B cell (primary cell): ENCODE results near the gene SNAPIN. TPM values are rescaled to one million over a fixed set of nuclear protein-coding genes. Genes with fewer than 3 reads are reported as not detected.

Source experiments
- ATAC-seq: fragments of 200-7000 bp; cut with Tn5 transposase; one replicate; pipeline ENCODE4 v1.10.0; 2021; ENCODE audit warnings: low read depth, mild to moderate bottlenecking, moderate number of reproducible peaks, moderate library complexity
- CTCF ChIA-PET: fragments of 350-600 bp; sonication (Branson Sonifier 250); formaldehyde crosslinking; loops from one replicate; lab custom pipeline; 2021; ENCODE audit warnings: antibody characterized with exemption, inconsistent platforms; lab: Charles Lee
- POLR2A ChIA-PET: fragments of 350-600 bp; sonication (Branson Sonifier 250); formaldehyde crosslinking; loops from one replicate; lab custom pipeline; 2021; ENCODE audit warnings: antibody characterized with exemption; lab: Charles Lee
- DNase-seq: peaks from one replicate; pipeline ENCODE4 v3.0.0; 2013
- H2AFZ ChIP-seq: 2 replicates; pipeline ENCODE4 v1.6.1; 2012; ENCODE audit warnings: mild to moderate bottlenecking, low read depth, low read length; ENCODE audit not compliant: insufficient read depth, poor library complexity, severe bottlenecking
- H3K27ac ChIP-seq, 2 donors: 1 replicate in 1 of 2; 2 replicates in 1 of 2; pipeline ENCODE4 v1.5.1; 2012 to 2013; ENCODE audit warnings: low read length in 2 of 2, mild to moderate bottlenecking in 2 of 2, moderate library complexity in 1 of 2
- H3K27me3 ChIP-seq, 4 experiments: fragments of 200-600 bp in 1 of 4; sonication (generic) in 1 of 4; replicated peaks in 1 of 4; 1 replicate in 2 of 4; 2 replicates in 2 of 4; pipeline versions ENCODE4 v1.6.1 to v1.7.0; 2013 to 2016; ENCODE audit warnings: low read length in 3 of 4, mild to moderate bottlenecking in 2 of 4, mixed read lengths in 1 of 4, moderate library complexity in 1 of 4; ENCODE audit not compliant: insufficient read depth in 4 of 4, control insufficient read depth in 3 of 4; ENCODE audit errors: control extremely low read depth in 1 of 4
- H3K36me3 ChIP-seq, 2 experiments: replicated peaks in 1 of 2; 1 replicate in 1 of 2; 2 replicates in 1 of 2; pipeline versions ENCODE4 v1.6.1 to v1.7.1; 2013; ENCODE audit warnings: low read length in 1 of 2; ENCODE audit not compliant: insufficient read depth in 2 of 2, control insufficient read depth in 1 of 2; ENCODE audit errors: control extremely low read depth in 1 of 2, extremely low read depth in 1 of 2
- H3K4me1 ChIP-seq, 2 donors: fragments of 200-600 bp in 1 of 2; sonication (generic) in 1 of 2; 1 replicate in 1 of 2; 2 replicates in 1 of 2; pipeline versions ENCODE4 v1.5.1 to v1.6.1; 2013 to 2017; ENCODE audit warnings: low read length in 2 of 2; ENCODE audit not compliant: control insufficient read depth in 2 of 2, insufficient read depth in 2 of 2
- H3K4me2 ChIP-seq: replicated peaks from 2 replicates; pipeline ENCODE3; 2012; ENCODE audit warnings: mild to moderate bottlenecking, low read depth, low read length; ENCODE audit not compliant: poor library complexity, severe bottlenecking
- H3K4me3 ChIP-seq, 5 experiments: fragments of 200-600 bp in 1 of 5; sonication (generic) in 1 of 5; 1 replicate in 3 of 5; 2 replicates in 2 of 5; pipeline versions ENCODE4 v1.5.1 to v1.7.0; 2011 to 2016; ENCODE audit warnings: low read length in 4 of 5, mild to moderate bottlenecking in 4 of 5, low read depth in 2 of 5, control low read depth in 1 of 5, moderate library complexity in 1 of 5; ENCODE audit not compliant: insufficient read depth in 1 of 5; ENCODE audit errors: control extremely low read depth in 1 of 5, extremely low read depth in 1 of 5
- H3K79me2 ChIP-seq: fragments of 200-600 bp; sonication (generic); one replicate; pipeline ENCODE4 v1.6.0; 2016; ENCODE audit warnings: low read length; ENCODE audit not compliant: control insufficient read depth, insufficient read depth
- H3K9ac ChIP-seq: fragments of 200-600 bp; sonication (generic); 2 replicates; pipeline ENCODE4 v1.6.1; 2017; ENCODE audit warnings: mild to moderate bottlenecking, low read length, moderate library complexity
- H3K9me3 ChIP-seq, 3 donors: one replicate each; pipeline versions ENCODE4 v1.6.1 to v1.7.1; 2013; ENCODE audit warnings: low read length in 2 of 3; ENCODE audit not compliant: control insufficient read depth in 2 of 3, insufficient read depth in 1 of 3; ENCODE audit errors: control extremely low read depth in 1 of 3
- H4K20me1 ChIP-seq: 2 replicates; pipeline ENCODE4 v1.6.0; 2012; ENCODE audit warnings: mild to moderate bottlenecking, low read length; ENCODE audit not compliant: insufficient read depth, control insufficient read depth, poor library complexity, severe bottlenecking
- H3K27ac Mint-ChIP-seq: one replicate; pipeline ENCODE4 v1.8.0; 2021; ENCODE audit warnings: mixed read lengths
- H3K27me3 Mint-ChIP-seq: one replicate; pipeline ENCODE4 v1.8.0; 2021; ENCODE audit warnings: mixed read lengths
- H3K4me1 Mint-ChIP-seq: one replicate; pipeline ENCODE4 v1.8.0; 2021; ENCODE audit warnings: mixed read lengths
- H3K4me3 Mint-ChIP-seq: one replicate; pipeline ENCODE4 v1.8.0; 2021; ENCODE audit warnings: mixed read lengths
- H3K9me3 Mint-ChIP-seq: one replicate; pipeline ENCODE4 v1.8.0; 2022; ENCODE audit warnings: mixed read lengths; ENCODE audit not compliant: insufficient read depth
- EZH2 ChIP-seq: IDR thresholded peaks from 2 replicates; pipeline ENCODE4 v1.6.1; 2012; ENCODE audit warnings: borderline replicate concordance, low read depth, mild to moderate bottlenecking, moderate library complexity, low read length; ENCODE audit not compliant: insufficient read depth, poor library complexity, severe bottlenecking
- WGBS: methylation state at CpG from one replicate; pipeline ENCODE4 v1.1.5; 2013; ENCODE audit warnings: missing lambda C conversion rate; ENCODE audit not compliant: insufficient coverage; 5-methylcytosine and 5-hydroxymethylcytosine counted together
- intact Hi-C: fragments of 100-400 bp; cut with micrococcal nuclease; formaldehyde crosslinking; loops from one replicate; pipeline ENCODE4 v1.10.0; 2022
- polyA plus RNA-seq: library from polyadenylated mRNA; depleted of rRNA; stranded (reverse); fragments of >200 nt; gene quantifications from 2 replicates; pipeline ENCODE4 v1.2.3, GENCODE V29; 2012
- total RNA-seq, 2 donors: library from RNA; stranded (reverse); fragments of 120-200 nt in 1 of 2; gene quantifications; 1 replicate in 1 of 2; 2 replicates in 1 of 2; pipeline versions ENCODE4 v1.2.3 to v1.2.4, GENCODE V29; 2013 to 2022
- TF ChIP-seq, protein P1 (sequence below): fragments of 200-600 bp; IDR thresholded peaks from one replicate; pipeline ENCODE4 v1.8.0; 2022; ENCODE audit warnings: antibody characterized with exemption, mild to moderate bottlenecking

The SNAPIN gene
- total and polyA plus RNA-seq, 2 donors (not counting 1 experiment from before 2014, with no cell fraction given), result 22.7 to 37.6 TPM

DNA sequence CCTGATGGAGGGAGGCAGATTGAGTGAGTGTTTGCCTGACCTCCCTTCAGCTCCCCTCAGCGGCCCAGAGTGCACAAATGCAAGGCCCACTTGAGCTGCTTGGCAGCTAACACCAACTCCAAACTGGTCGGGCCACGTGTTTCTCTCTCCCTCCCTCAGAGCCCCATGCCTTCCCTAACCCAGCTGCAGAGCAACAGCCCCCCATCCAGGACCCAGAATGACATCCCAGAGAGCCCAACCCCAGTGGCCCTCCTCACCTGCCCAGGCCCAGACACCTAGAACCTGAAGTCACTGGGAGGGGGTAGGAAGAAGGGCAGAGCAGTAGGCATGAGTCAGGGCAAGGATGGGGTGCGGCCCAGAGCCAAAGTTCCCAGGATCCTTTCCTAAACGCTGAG lies 41.6 kb upstream of the SNAPIN start:
- no peak overlapping the region for H3K27ac ChIP-seq
- Mint-ChIP-seq H3K9me3 (no peaks in the 10 kb centered on the region), H3K4me3 (no peak overlapping the region), H3K4me1 (no peaks in the 10 kb centered on the region), H3K27me3 (no peaks in the 10 kb centered on the region), H3K27ac (no peak overlapping the region)
- ChIA-PET POLR2A (no interaction called here), CTCF (interaction anchor here (0.5 to 0.7 kb wide), 2 partner anchors 43 to 107 kb away, joined by 3 read pairs; no protein-coding TSS in a partner anchor)
- H3K9ac ChIP-seq, result no peak overlapping the region
- no peaks in the 10 kb centered on the region for H4K20me1 ChIP-seq
- no peaks in the 10 kb centered on the region for H3K36me3 ChIP-seq
- no peaks in the 10 kb centered on the region for H3K27me3 ChIP-seq
- no peaks in the 10 kb centered on the region for H3K9me3 ChIP-seq
- H3K4me1 ChIP-seq, result peaks cover 10% of the 10 kb centered on the region in 2 donors
- TF ChIP-seq, protein P1, sequence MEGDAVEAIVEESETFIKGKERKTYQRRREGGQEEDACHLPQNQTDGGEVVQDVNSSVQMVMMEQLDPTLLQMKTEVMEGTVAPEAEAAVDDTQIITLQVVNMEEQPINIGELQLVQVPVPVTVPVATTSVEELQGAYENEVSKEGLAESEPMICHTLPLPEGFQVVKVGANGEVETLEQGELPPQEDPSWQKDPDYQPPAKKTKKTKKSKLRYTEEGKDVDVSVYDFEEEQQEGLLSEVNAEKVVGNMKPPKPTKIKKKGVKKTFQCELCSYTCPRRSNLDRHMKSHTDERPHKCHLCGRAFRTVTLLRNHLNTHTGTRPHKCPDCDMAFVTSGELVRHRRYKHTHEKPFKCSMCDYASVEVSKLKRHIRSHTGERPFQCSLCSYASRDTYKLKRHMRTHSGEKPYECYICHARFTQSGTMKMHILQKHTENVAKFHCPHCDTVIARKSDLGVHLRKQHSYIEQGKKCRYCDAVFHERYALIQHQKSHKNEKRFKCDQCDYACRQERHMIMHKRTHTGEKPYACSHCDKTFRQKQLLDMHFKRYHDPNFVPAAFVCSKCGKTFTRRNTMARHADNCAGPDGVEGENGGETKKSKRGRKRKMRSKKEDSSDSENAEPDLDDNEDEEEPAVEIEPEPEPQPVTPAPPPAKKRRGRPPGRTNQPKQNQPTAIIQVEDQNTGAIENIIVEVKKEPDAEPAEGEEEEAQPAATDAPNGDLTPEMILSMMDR, result no peak
- TF ChIP-seq EZH2, result no peak
- peak overlapping the region; percentile 53 for H2AFZ ChIP-seq
- intact Hi-C loops, result no loop called here
- WGBS, result 94% methylated on average over 4 of the region's 5 CpGs
- H3K79me2 ChIP-seq, result no peaks in the 10 kb centered on the region
- H3K4me2 ChIP-seq, result no peak overlapping the region
- no peak for ATAC-seq
- DNase-seq, result no peak
- no peak overlapping the region for H3K4me3 ChIP-seq

DNA sequence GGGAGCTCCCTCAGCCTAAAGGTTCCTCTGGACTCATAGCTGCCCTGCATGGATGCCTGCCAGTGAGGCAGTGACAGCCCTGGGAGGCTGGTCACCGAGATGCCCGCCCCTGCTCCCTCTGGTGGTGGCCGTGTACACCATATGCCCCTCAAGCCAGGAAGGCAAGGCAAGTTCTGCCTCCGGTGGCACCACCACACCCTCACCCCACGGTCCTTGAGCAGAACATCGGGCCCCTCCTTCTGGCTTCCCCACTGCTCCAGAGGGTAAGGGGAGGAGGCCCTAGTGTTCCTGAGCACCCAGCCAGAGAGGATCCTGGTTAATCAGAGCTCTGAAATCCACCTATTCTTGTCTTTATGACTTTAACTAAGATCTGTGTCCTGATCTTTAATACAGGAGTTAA lies 40.8 kb upstream of the SNAPIN start:
- ChIA-PET CTCF (no interaction called here), POLR2A (no interaction called here)
- TF ChIP-seq, protein P1, result no peak
- TF ChIP-seq EZH2, result no peak
- no peaks in the 10 kb centered on the region for H4K20me1 ChIP-seq
- H3K9me3 ChIP-seq, result no peaks in the 10 kb centered on the region
- Mint-ChIP-seq H3K4me1 (peaks cover 1% of the 10 kb centered on the region), H3K27me3 (no peaks in the 10 kb centered on the region), H3K27ac (no peak overlapping the region), H3K9me3 (no peaks in the 10 kb centered on the region), H3K4me3 (no peak overlapping the region)
- intact Hi-C loops, result no loop called here
- H3K27ac ChIP-seq, result no peak overlapping the region
- H3K4me2 ChIP-seq, result peak overlapping the region; percentile 43
- H3K36me3 ChIP-seq, result no peaks in the 10 kb centered on the region
- H3K9ac ChIP-seq, result no peak overlapping the region
- peak overlapping the region; percentile 53 for H2AFZ ChIP-seq
- H3K4me1 ChIP-seq, result peaks cover 10% of the 10 kb centered on the region in 2 donors
- no peaks in the 10 kb centered on the region for H3K79me2 ChIP-seq
- no peak overlapping the region for H3K4me3 ChIP-seq
- DNase-seq (peak; percentile 72), ATAC-seq (no peak)
- WGBS, result 5% methylated on average over 3 of the region's 6 CpGs
- no peaks in the 10 kb centered on the region for H3K27me3 ChIP-seq
